Measurements from ENCODE around the gene ANKRD53. TPM values are rescaled to one million over a fixed set of nuclear protein-coding genes. Genes with fewer than 3 reads are reported as not detected.

ANKRD53 gene
- total and polyA plus RNA-seq, 2 donors (not counting 3 experiments of a cell fraction or from before 2014, with no cell fraction given): 1.3 to 1.4 TPM

DNA sequence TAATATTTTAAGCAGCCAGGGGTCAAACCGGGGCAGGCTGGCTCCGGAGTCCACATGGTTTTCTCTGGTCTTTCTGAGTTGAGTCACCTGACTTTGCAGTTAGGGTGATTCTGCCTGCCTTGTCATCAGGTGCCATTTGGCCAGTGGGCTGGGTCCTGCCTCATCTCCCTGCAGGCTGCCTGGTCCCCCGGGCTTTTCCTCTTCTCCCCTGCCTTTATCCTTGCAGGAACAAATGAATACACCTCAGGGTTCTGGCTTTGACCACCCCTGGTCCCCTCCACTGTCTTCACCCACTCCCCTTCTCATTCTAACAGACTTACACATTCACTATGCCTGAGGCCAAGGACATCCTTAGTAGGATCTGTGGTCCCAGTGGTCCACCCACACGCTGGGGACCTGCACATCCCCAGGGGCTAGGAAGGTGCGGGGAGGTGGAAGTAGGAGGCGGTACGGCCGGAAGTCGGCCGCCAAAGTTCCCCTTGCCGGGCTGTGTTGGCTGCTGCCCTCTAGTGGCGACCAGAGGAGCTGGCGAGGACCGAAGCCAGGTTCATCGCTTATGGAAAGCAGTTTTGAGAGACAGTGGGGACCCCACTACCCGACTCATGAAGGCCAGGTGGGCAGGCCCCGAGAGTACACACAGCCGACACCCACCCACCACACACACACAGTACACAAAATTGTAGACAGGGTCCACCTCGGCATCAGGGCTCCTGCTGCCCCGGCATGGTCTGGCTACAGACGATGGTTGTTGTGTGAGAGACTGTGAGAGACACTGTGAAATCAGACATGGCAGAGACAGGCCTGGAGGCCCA is 22.6 kb downstream of the ANKRD53 start:
- ChIA-PET POLR2A (no interaction called here), CTCF (interaction anchor here (0.6 to 3.6 kb wide), 26 partner anchors 9 to 1148 kb away, joined by 3 to 65 read pairs (median 5); partner anchors contain the start of genes ANKRD53, FIGLA, NAGK and ZNF638)
- no peak overlapping the region for H3K27ac ChIP-seq (ENCODE audit: insufficient read depth, low read depth, low read length)
- TF ChIP-seq, protein P1, sequence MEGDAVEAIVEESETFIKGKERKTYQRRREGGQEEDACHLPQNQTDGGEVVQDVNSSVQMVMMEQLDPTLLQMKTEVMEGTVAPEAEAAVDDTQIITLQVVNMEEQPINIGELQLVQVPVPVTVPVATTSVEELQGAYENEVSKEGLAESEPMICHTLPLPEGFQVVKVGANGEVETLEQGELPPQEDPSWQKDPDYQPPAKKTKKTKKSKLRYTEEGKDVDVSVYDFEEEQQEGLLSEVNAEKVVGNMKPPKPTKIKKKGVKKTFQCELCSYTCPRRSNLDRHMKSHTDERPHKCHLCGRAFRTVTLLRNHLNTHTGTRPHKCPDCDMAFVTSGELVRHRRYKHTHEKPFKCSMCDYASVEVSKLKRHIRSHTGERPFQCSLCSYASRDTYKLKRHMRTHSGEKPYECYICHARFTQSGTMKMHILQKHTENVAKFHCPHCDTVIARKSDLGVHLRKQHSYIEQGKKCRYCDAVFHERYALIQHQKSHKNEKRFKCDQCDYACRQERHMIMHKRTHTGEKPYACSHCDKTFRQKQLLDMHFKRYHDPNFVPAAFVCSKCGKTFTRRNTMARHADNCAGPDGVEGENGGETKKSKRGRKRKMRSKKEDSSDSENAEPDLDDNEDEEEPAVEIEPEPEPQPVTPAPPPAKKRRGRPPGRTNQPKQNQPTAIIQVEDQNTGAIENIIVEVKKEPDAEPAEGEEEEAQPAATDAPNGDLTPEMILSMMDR (IDR thresholded peaks at IDR 0.05; ENCODE audit: extremely low read depth in 1 of 2, insufficient read depth in 1 of 2, low read depth in 1 of 2, low read length in 2 of 2): peak; percentile 95 to 97
- TF ChIP-seq FOS (IDR thresholded peaks at IDR 0.05; ENCODE audit: borderline replicate concordance, insufficient read depth, low read length) (no peak), EZH2 (IDR thresholded peaks at IDR 0.05; ENCODE audit: borderline replicate concordance, low read depth, low read length, severe bottlenecking) (no peak), POLR2AphosphoS5 (IDR thresholded peaks at IDR 0.05; ENCODE audit: insufficient read depth, low read depth, low read length) (no peak)
- H3K27me3 ChIP-seq (ENCODE audit: control insufficient read depth in 2 of 2, insufficient read depth in 2 of 2, low read length in 2 of 2): peaks cover 4 to 5% of the 10 kb centered on the region in 2 experiments
- H3K79me2 ChIP-seq (ENCODE audit: control insufficient read depth, insufficient read depth, low read length): no peaks in the 10 kb centered on the region
- intact Hi-C loops (cut with micrococcal nuclease) (loop anchor here (1.0 kb wide), 1 partner anchor 36 kb away; no protein-coding TSS in a partner anchor), dilution Hi-C loops (cut with MboI; ENCODE audit: extremely low pct_ligation_motif_present, low sequenced_read_pairs) (no loop called here)
- no peaks in the 10 kb centered on the region for H4K20me1 ChIP-seq (replicated peaks; ENCODE audit: control insufficient read depth, extremely low read depth, insufficient read depth, low read length)
- no peaks in the 10 kb centered on the region for H3K4me1 ChIP-seq (ENCODE audit: control insufficient read depth, extremely low read depth, insufficient read depth, low read length)
- no peak overlapping the region for H3K9ac ChIP-seq (replicated peaks; ENCODE audit: extremely low read depth, insufficient read depth, low read length)
- peak; percentile 43 for DNase-seq (ENCODE audit: low read depth, low spot score)
- H3K4me3 ChIP-seq (replicated peaks in 1 of 3; ENCODE audit: insufficient read depth in 1 of 3, low read depth in 1 of 3, low read length in 3 of 3): no peak overlapping the region
- peak overlapping the region; percentile 96 for H2AFZ ChIP-seq (ENCODE audit: low read depth, low read length)
- H3K9me1 ChIP-seq (replicated peaks; ENCODE audit: control insufficient read depth, extremely low read depth, insufficient read depth, low read length): no peaks in the 10 kb centered on the region
- FAIRE-seq: peak; percentile 78
- no peak overlapping the region for H3K4me2 ChIP-seq (ENCODE audit: insufficient read depth, low read length)
- no peaks in the 10 kb centered on the region for H3K36me3 ChIP-seq (ENCODE audit: control insufficient read depth in 2 of 2, extremely low read depth in 1 of 2, insufficient read depth in 2 of 2, low read length in 2 of 2)
- BruUV-seq (replicated peaks): no TSS peak
- no peaks in the 10 kb centered on the region for H3K9me3 ChIP-seq (replicated peaks; ENCODE audit: control insufficient read depth, insufficient read depth, low read length)

Measured in endothelial cell of umbilical vein (primary cell).